Mucosa of descending colon (tissue), 3 donors: ENCODE measurements around the gene OR51F2. TPM values are rescaled to one million over a fixed set of nuclear protein-coding genes. Genes with fewer than 3 reads are reported as not detected.

Experiments used
- ATAC-seq: fragments of 200-7000 bp; cut with Tn5 transposase; one replicate; pipeline ENCODE4 v1.9.1; 2020; ENCODE audit warnings: mild to moderate bottlenecking, moderate library complexity
- DNase-seq, 3 donors: peaks; one replicate each; pipeline ENCODE4 v3.0.0-alpha.2; 2020
- H3K36me3 ChIP-seq: fragments of 200-600 bp; one replicate; pipeline ENCODE4 v1.8.0; 2021; ENCODE audit warnings: low read depth, mild to moderate bottlenecking
- H3K4me1 ChIP-seq: fragments of 200-600 bp; one replicate; pipeline ENCODE4 v1.8.0; 2021; ENCODE audit warnings: low read depth, mild to moderate bottlenecking
- H3K4me3 ChIP-seq: fragments of 200-600 bp; one replicate; pipeline ENCODE4 v1.8.0; 2021; ENCODE audit warnings: mild to moderate bottlenecking
- H3K9me3 ChIP-seq: fragments of 200-600 bp; one replicate; pipeline ENCODE4 v1.8.0; 2021; ENCODE audit warnings: mild to moderate bottlenecking
- intact Hi-C, 2 donors: fragments of 100-400 bp; cut with DNase I in 1 of 2; cut with micrococcal nuclease in 1 of 2; formaldehyde crosslinking; loops; one replicate each; pipeline versions ENCODE4 v1.11.0 to v1.11.1; 2022; cut with DNase I, micrococcal nuclease
- total RNA-seq, 3 donors: library from RNA; stranded (reverse); fragmentation: NEBNext Ultra II Directional in 2 of 3; extraction: Animal tissue kit (Norgen Biotek cat#: 25700) in 2 of 3; gene quantifications; one replicate each; pipeline versions ENCODE4 v1.2.1 to v1.2.4, GENCODE V29; 2021 to 2023
- TF ChIP-seq, protein P1 (sequence below): fragments of 200-600 bp; IDR thresholded peaks from one replicate; pipeline ENCODE4 v1.8.0; 2022; ENCODE audit warnings: antibody characterized with exemption, mild to moderate bottlenecking
- donor health status: DM: no; HTN: no; CAD: no; lungs with moderate emphysema.
- donor health status: DM: no; HTN: no; CAD: no.
- donor health status: DM: no; HTN: yes; CAD: no.

The OR51F2 gene
- total RNA-seq, 3 donors from 2014 or later: not detected

DNA sequence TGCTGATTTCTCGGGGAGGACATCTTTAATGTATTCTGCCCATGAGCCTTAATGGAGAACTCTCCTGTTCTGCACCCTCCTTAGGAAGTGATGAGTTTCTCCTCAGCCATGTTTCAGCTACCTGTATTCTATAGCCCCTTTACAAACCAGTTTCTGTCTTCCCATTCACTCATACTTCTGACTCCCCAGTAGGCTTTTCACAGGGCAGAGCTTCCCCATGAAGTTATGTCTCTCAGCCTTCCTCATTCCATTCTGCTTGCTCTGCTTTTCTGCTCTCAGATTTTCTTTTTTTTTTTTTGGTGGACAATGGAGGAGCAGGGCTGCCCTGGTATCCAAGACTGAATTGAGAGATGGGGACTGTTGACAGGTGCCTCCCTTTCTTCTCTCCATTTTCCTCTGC, 12.6 kb upstream of the OR51F2 start:
- H3K4me3 ChIP-seq: no peak overlapping the region
- H3K4me1 ChIP-seq: no peaks in the 10 kb centered on the region
- intact Hi-C loops: no loop called here
- no peak for DNase-seq
- no peaks in the 10 kb centered on the region for H3K36me3 ChIP-seq
- no peak for ATAC-seq
- TF ChIP-seq, protein P1, sequence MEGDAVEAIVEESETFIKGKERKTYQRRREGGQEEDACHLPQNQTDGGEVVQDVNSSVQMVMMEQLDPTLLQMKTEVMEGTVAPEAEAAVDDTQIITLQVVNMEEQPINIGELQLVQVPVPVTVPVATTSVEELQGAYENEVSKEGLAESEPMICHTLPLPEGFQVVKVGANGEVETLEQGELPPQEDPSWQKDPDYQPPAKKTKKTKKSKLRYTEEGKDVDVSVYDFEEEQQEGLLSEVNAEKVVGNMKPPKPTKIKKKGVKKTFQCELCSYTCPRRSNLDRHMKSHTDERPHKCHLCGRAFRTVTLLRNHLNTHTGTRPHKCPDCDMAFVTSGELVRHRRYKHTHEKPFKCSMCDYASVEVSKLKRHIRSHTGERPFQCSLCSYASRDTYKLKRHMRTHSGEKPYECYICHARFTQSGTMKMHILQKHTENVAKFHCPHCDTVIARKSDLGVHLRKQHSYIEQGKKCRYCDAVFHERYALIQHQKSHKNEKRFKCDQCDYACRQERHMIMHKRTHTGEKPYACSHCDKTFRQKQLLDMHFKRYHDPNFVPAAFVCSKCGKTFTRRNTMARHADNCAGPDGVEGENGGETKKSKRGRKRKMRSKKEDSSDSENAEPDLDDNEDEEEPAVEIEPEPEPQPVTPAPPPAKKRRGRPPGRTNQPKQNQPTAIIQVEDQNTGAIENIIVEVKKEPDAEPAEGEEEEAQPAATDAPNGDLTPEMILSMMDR: no peak
- H3K9me3 ChIP-seq: no peaks in the 10 kb centered on the region

DNA sequence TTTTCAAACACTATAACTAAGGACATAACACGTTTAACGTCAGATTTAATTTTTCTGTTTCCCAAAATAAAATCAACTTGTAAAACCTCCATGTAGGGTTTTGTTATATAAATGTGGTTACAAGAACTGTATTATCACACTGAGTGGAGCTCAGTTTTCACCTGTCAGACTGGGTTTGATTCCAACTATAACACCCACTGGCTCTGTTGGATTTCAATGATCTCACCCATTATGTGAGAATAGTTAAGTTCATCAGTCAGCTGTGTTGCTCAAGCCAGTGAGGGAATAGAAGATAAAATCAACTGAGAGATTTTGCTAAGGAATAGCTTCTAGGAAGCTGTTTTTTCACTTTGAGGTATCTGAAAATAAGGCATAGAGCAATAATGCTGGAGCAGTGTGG, 11.9 kb upstream of the OR51F2 start:
- H3K36me3 ChIP-seq: no peaks in the 10 kb centered on the region
- TF ChIP-seq, protein P1: no peak
- no peak overlapping the region for H3K4me3 ChIP-seq
- ATAC-seq: no peak
- DNase-seq: no peak
- no peaks in the 10 kb centered on the region for H3K9me3 ChIP-seq
- no peaks in the 10 kb centered on the region for H3K4me1 ChIP-seq
- intact Hi-C loops: no loop called here

DNA sequence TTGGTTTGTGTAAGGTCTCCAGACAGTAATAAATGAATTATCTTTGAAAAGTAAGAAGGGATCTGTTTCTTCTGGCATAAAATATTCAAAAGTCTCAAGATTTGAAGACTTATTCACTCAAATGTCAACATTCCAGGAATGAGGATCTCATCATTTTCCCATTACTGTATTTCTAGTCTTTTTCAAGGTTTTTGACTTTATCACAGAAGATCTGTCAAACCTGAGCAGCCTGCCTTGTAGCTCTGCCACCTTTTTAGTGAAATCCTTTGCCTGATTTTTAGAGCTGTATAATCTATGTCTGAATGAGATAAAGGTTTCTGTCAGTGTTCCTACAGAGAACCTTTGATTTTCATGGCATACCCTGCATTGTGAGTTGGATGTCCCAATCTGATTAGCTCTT, 4.0 kb downstream of the OR51F2 start:
- Histone ChIP-seq H3K9me3 (no peaks in the 10 kb centered on the region), H3K36me3 (no peaks in the 10 kb centered on the region), H3K4me3 (no peak overlapping the region), H3K4me1 (no peaks in the 10 kb centered on the region)
- ATAC-seq (no peak), DNase-seq (no peak)
- TF ChIP-seq, protein P1: no peak
- intact Hi-C loops: loop anchor here in 1 of 2 donors (5.0 kb wide), 1 partner anchor 188 kb away; the partner anchor contains the start of gene OR51D1

DNA sequence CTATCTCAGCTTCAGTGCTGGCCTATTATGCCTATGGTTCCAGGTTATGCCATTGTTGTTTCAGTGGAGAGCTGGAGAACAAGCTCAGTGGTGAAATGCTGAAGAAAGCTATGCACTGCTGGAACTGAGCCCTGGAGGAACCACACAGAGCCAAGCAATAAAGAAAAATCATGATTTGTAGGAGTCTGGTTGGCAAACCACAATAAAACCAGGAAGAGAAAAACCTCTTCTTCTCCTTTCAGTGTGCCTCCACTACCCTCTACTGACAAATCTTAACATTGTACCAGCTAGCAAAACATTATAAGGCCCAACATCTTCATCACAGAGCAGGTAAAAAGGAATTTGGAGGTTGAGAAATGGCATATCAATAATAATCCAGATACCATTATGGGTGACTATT, 5.3 kb downstream of the OR51F2 start:
- H3K4me3 ChIP-seq: no peak overlapping the region
- no peaks in the 10 kb centered on the region for H3K9me3 ChIP-seq
- TF ChIP-seq, protein P1: no peak
- H3K4me1 ChIP-seq: no peaks in the 10 kb centered on the region
- H3K36me3 ChIP-seq: no peaks in the 10 kb centered on the region
- ATAC-seq: peak; percentile 49
- intact Hi-C loops: loop anchor here in 1 of 2 donors (5.0 kb wide), 1 partner anchor 189 kb away; the partner anchor contains the start of gene OR51D1
- DNase-seq: no peak

DNA sequence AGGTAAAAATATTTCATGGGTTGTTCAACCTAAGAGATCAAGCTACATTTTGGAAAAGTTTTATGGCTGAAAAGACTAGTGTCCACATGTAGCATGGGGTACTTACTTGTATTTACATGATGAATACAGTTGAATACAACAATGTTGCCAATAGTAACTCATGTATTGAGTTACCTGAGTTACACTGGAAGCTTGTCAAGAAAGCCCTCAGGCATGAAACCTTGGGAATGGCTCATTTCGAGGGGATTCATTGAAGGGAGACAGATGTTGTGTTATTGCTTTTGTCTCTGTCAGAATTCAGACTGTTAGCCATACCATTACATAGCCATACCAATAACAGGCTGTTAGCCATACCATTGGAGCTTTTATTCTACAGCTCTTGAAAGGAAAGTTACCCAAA, 9.2 kb downstream of the OR51F2 start:
- intact Hi-C loops: no loop called here
- H3K4me1 ChIP-seq: no peaks in the 10 kb centered on the region
- ATAC-seq (no peak), DNase-seq (no peak)
- H3K36me3 ChIP-seq: no peaks in the 10 kb centered on the region
- TF ChIP-seq, protein P1: no peak
- no peaks in the 10 kb centered on the region for H3K9me3 ChIP-seq
- H3K4me3 ChIP-seq: no peak overlapping the region

DNA sequence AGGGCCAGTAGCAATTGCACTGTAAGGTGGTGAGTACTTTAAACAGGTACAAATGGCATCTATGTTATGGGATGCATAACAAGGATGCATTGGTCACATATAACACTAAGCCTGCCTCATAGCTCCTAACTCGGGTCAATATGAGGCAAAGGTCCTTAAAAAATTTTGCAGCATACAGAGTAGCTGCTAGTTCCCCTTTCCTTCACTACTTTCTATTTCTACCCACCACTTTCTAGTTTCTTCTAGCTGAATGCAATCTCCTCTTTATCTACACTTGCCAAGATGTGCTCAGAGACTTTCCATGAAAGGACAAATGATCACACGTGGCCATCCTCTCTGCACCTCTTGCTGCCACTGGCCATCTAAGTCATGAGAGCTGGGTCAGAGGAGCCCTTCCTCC, 9.8 kb downstream of the OR51F2 start:
- Histone ChIP-seq H3K4me1 (no peaks in the 10 kb centered on the region), H3K4me3 (no peak overlapping the region), H3K36me3 (no peaks in the 10 kb centered on the region), H3K9me3 (no peaks in the 10 kb centered on the region)
- ATAC-seq (no peak), DNase-seq (no peak)
- intact Hi-C loops: no loop called here
- TF ChIP-seq, protein P1: no peak
